ENCODE data around the gene FBXL5.

- TF ChIP-seq, protein P1, sequence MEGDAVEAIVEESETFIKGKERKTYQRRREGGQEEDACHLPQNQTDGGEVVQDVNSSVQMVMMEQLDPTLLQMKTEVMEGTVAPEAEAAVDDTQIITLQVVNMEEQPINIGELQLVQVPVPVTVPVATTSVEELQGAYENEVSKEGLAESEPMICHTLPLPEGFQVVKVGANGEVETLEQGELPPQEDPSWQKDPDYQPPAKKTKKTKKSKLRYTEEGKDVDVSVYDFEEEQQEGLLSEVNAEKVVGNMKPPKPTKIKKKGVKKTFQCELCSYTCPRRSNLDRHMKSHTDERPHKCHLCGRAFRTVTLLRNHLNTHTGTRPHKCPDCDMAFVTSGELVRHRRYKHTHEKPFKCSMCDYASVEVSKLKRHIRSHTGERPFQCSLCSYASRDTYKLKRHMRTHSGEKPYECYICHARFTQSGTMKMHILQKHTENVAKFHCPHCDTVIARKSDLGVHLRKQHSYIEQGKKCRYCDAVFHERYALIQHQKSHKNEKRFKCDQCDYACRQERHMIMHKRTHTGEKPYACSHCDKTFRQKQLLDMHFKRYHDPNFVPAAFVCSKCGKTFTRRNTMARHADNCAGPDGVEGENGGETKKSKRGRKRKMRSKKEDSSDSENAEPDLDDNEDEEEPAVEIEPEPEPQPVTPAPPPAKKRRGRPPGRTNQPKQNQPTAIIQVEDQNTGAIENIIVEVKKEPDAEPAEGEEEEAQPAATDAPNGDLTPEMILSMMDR (conservative IDR thresholded peaks at IDR 0.05; ENCODE audit: low read depth, low read length): no peak
- TF ChIP-seq EZH2 (IDR thresholded peaks at IDR 0.05; ENCODE audit: borderline replicate concordance, low read depth, low read length, poor library complexity, severe bottlenecking): no peak
These were observed 92.5 kb downstream of the FBXL5 start for GRCh38 chr4:15562623-15563022.
